Measurements from ENCODE around the gene HIF1AN. TPM values are rescaled to one million over a fixed set of nuclear protein-coding genes. Genes with fewer than 3 reads are reported as not detected.

The HIF1AN gene
- total RNA-seq, 1 experiment from 2014 or later = 83.1 TPM

DNA sequence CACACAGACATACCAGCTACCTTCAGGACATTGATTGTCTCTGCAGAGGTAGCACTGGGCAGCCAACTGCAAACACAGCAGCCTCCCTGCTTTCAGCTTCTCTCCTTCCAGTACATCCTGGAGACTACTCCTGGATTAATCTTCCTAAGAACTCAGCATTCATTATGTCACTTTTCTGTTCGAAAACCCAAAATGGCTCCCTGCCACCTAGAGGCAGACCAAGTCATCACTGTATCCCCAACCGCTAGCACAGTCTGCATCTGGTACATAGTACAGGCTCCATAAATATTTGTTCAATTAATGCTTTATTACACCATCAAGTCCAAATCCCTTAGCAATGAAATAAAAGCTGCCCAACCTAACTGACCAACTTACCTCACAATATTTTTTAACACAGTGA, 11.1 kb upstream of the HIF1AN start:
- Histone ChIP-seq H3K27ac (ENCODE audit: low read length) (no peak overlapping the region), H3K4me1 (ENCODE audit: control insufficient read depth, insufficient read depth, low read length) (peaks cover 9% of the 10 kb centered on the region), H3K9me3 (ENCODE audit: control insufficient read depth, insufficient read depth, low read depth, low read length) (no peaks in the 10 kb centered on the region), H3K4me3 (ENCODE audit: low read depth in 2 of 2, low read length in 2 of 2) (no peak overlapping the region), H3K27me3 (ENCODE audit: control insufficient read depth, insufficient read depth, low read length) (no peaks in the 10 kb centered on the region), H3K36me3 (ENCODE audit: control insufficient read depth, insufficient read depth, low read length) (peaks cover 7% of the 10 kb centered on the region)
- CTCF ChIA-PET = interaction anchor here (0.6 to 1.1 kb wide), 2 partner anchors 9 to 40 kb away, joined by 3 to 4 read pairs; no protein-coding TSS in a partner anchor
- POLR2A ChIA-PET = no interaction called here
- ATAC-seq (no peak), DNase-seq (ENCODE audit: low read depth, low spot score) (no peak)
- TF ChIP-seq, protein P1, sequence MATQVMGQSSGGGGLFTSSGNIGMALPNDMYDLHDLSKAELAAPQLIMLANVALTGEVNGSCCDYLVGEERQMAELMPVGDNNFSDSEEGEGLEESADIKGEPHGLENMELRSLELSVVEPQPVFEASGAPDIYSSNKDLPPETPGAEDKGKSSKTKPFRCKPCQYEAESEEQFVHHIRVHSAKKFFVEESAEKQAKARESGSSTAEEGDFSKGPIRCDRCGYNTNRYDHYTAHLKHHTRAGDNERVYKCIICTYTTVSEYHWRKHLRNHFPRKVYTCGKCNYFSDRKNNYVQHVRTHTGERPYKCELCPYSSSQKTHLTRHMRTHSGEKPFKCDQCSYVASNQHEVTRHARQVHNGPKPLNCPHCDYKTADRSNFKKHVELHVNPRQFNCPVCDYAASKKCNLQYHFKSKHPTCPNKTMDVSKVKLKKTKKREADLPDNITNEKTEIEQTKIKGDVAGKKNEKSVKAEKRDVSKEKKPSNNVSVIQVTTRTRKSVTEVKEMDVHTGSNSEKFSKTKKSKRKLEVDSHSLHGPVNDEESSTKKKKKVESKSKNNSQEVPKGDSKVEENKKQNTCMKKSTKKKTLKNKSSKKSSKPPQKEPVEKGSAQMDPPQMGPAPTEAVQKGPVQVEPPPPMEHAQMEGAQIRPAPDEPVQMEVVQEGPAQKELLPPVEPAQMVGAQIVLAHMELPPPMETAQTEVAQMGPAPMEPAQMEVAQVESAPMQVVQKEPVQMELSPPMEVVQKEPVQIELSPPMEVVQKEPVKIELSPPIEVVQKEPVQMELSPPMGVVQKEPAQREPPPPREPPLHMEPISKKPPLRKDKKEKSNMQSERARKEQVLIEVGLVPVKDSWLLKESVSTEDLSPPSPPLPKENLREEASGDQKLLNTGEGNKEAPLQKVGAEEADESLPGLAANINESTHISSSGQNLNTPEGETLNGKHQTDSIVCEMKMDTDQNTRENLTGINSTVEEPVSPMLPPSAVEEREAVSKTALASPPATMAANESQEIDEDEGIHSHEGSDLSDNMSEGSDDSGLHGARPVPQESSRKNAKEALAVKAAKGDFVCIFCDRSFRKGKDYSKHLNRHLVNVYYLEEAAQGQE (IDR thresholded peaks at IDR 0.05; ENCODE audit: insufficient read depth in 1 of 2, low read depth in 2 of 2, low read length in 1 of 2) = no peak
- TF ChIP-seq TCF7L2 (IDR thresholded peaks at IDR 0.05; ENCODE audit: low read depth, low read length) (no peak), POLR2AphosphoS5 (IDR thresholded peaks at IDR 0.05; ENCODE audit: low read depth, low read length) (no peak), SIN3A (IDR thresholded peaks at IDR 0.05; ENCODE audit: borderline replicate concordance, insufficient read depth, low read depth, low read length) (no peak)
- no TSS peak for BruUV-seq (replicated peaks)
- in situ Hi-C loops (cut with HindIII; ENCODE audit: low pct_unique_long_range_greater_than_20kb, low sequenced_read_pairs) (no loop called here), intact Hi-C loops (cut with micrococcal nuclease; ENCODE audit: unreplicated experiment) (no loop called here)

DNA sequence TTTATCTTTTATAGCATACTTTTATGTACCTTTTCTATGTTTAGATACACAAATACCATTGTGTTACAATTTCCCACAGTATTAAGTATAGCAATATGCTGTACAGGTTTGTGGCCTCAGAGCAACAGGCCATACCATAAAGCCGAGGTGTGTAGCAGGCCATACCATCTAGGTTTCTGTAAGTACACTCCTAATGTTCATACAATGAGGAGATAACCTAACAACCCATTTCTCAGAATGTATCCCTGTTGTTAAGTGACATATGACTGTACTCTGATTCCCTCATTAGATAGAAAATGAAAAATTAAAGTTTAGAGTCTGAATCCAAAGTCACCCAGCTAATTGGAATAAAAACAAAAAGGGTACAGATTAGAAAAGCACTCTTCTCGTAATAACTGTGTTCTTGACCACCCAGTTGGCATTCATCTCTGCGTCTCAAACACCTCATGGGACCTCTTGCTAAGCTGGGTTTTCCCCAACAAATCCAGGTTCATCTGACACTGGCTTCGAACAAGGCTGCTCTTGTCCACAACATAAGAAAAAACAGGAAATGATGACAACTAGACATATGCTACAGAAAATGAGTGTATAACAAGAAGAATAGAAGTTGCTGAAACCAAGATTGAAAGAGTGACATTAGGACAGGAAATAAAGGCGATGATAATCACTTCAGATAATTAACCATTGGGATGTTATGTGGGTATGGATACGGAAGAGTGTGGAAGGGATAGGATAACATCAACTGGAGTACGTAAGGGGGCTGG, 7.4 kb upstream of the HIF1AN start:
- peak overlapping the region; percentile 78 for H3K27ac ChIP-seq (ENCODE audit: low read length)
- ChIA-PET CTCF (interaction anchor here (1.1 kb wide), 1 partner anchor 10 kb away, joined by 3 read pairs; no protein-coding TSS in a partner anchor), POLR2A (interaction anchor here (0.7 kb wide), 1 partner anchor 104 kb away, joined by 4 read pairs; no protein-coding TSS in a partner anchor)
- TSS peak; percentile 84 for BruUV-seq (replicated peaks)
- TF ChIP-seq, protein P1 (IDR thresholded peaks at IDR 0.05; ENCODE audit: insufficient read depth in 1 of 2, low read depth in 2 of 2, low read length in 1 of 2) = no peak
- TF ChIP-seq, protein P2, sequence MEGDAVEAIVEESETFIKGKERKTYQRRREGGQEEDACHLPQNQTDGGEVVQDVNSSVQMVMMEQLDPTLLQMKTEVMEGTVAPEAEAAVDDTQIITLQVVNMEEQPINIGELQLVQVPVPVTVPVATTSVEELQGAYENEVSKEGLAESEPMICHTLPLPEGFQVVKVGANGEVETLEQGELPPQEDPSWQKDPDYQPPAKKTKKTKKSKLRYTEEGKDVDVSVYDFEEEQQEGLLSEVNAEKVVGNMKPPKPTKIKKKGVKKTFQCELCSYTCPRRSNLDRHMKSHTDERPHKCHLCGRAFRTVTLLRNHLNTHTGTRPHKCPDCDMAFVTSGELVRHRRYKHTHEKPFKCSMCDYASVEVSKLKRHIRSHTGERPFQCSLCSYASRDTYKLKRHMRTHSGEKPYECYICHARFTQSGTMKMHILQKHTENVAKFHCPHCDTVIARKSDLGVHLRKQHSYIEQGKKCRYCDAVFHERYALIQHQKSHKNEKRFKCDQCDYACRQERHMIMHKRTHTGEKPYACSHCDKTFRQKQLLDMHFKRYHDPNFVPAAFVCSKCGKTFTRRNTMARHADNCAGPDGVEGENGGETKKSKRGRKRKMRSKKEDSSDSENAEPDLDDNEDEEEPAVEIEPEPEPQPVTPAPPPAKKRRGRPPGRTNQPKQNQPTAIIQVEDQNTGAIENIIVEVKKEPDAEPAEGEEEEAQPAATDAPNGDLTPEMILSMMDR (IDR thresholded peaks at IDR 0.05) = no peak
- TF ChIP-seq TCF7L2 (IDR thresholded peaks at IDR 0.05; ENCODE audit: low read depth, low read length) = no peak
- no peak for TF ChIP-seq SIN3A (IDR thresholded peaks at IDR 0.05; ENCODE audit: borderline replicate concordance, insufficient read depth, low read depth, low read length)
- no peak for TF ChIP-seq POLR2AphosphoS5 (IDR thresholded peaks at IDR 0.05; ENCODE audit: low read depth, low read length)
- ATAC-seq (no peak), DNase-seq (ENCODE audit: low read depth, low spot score) (no peak)
- intact Hi-C loops (cut with micrococcal nuclease; ENCODE audit: unreplicated experiment) (no loop called here), in situ Hi-C loops (cut with HindIII; ENCODE audit: low pct_unique_long_range_greater_than_20kb, low sequenced_read_pairs) (no loop called here)
- H3K4me3 ChIP-seq (ENCODE audit: low read depth in 2 of 2, low read length in 2 of 2) = peak overlapping the region; percentile 77 to 78
- H3K27me3 ChIP-seq (ENCODE audit: control insufficient read depth, insufficient read depth, low read length) = no peaks in the 10 kb centered on the region
- H3K4me1 ChIP-seq (ENCODE audit: control insufficient read depth, insufficient read depth, low read length) = peaks cover 15% of the 10 kb centered on the region
- no peaks in the 10 kb centered on the region for H3K9me3 ChIP-seq (ENCODE audit: control insufficient read depth, insufficient read depth, low read depth, low read length)
- H3K36me3 ChIP-seq (ENCODE audit: control insufficient read depth, insufficient read depth, low read length) = peaks cover 7% of the 10 kb centered on the region

Data from Panc1 (cell line).